Activated CD8-positive, alpha-beta memory T cell treated with anti-CD3 and anti-CD28 coated beads, Interleukin-2, amount 50 U/mL, for 4 hours (primary cell): ENCODE data around the gene FGF1.

Source experiments
- DNase-seq: peaks from one replicate; pipeline ENCODE4 v3.0.0-alpha.2; 2020

The FGF1 gene

GRCh38 chr5:142640316-142641005 is 45.4 kb downstream of the FGF1 start:
- no peak for DNase-seq

DNA sequence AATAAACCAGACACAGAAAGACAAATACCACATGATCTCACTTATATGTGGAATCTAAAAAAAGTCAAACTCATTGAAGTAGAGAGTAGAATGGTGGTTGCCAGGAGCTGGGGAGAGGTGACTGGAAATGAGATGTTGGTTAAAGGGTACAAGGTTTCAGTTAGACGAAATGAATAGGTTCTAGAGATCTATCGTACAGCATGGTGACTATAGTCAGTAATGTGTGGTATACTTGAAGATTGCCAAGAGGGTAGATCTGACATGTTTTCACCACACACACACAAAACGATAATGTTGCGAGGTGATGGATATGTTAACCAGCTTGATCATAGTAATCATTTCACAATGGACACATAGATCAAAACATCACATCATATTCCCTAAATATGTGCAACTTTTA is 46.4 kb downstream of the FGF1 start:
- no peak for DNase-seq

GRCh38 chr5:142637871-142638270 is 48.0 kb downstream of the FGF1 start:
- no peak for DNase-seq

- no peak for DNase-seq
Measured at GRCh38 chr5:142636698-142637324, 49.1 kb downstream of the FGF1 start.

DNA sequence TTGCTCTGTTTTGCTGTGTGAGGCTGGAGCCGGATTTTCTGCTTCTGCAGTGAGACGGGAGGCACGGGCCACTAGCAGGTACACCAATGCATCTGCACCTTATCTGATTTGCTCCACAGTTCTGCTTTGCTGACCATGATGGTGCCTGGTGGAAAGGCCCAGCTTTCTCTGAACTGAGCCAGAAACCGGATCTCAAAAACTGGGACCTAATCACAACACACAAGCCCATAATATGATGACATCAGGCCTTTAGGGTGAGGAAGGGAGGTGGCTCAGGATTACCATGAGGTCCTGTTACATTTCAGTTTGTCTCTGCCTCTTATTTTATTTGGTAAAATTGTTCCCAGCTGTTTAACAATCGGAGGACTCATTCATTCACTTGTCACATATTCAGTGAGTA is 49.8 kb downstream of the FGF1 start:
- no peak for DNase-seq

DNA sequence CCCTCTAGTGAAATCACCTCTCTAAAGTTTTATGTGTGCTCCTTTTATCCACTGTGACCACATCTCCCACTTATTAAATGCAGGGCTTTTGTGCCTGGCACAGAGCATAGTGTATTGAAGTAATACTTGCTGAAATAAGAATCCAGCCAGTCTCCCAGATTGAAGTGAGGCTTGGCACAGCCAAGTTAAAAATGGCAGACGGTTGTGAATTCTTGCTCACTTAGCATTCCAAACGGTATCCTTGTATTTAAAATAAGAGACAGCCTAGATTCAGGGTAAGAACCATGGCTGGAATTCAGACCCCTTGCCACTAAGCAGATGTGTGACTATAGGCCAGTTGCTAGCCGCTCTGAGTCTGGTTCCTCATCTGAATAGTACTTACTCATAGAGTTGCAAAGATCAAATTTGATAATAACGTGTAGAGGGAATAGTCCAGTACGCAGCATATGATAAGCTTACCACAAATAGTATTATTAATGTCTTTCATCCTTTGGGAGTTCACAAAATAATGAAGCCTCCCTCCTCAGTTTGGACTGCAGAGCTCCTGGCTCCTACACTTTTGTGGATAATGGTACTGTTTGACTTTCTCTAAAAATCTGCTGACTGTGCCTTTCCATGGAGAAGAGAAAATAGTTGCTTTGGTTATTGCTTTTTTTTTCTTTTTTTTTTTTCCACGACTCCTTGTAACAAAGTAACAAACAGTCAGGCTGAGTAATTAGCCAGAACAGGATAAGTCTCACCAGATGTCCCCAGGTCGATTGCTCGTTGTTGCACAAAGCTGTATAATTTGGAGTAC is 51.5 kb downstream of the FGF1 start:
- no peak for DNase-seq

DNA sequence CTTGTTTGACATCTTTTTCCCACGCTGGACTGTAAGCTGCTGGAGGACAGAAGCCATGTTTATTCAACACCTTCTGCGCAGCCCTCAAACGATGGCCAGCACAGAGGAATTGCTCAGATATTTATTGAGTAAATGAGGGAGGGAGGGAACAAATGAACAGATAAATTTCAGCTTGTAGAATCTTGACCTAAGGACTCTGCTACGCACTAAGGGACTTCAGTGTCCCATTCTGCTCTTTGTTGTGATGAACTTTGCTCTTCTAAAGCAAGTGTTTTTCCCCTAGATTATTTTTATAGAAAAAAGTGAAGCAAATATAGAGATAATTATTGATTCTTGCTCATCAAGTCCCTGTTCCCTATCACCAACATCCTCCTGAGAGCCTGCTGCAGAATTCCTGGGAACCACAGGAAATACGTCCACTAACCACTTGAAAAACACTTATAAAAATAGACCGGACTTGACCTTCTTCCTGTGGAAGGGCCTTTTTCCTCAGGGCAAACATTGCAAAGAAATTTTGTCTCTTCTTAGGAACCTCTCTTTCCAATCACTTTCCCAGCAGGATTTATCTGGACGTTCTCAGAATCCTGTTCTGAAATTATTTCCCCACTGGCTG is 54.9 kb downstream of the FGF1 start:
- no peak for DNase-seq

- no peak for DNase-seq
Measured at GRCh38 chr5:142627383-142628217, 58.3 kb downstream of the FGF1 start.

- DNase-seq: no peak
Measured at GRCh38 chr5:142626786-142627185, 59.1 kb downstream of the FGF1 start.

- no peak for DNase-seq
Measured at GRCh38 chr5:142626099-142626498, 59.8 kb downstream of the FGF1 start.

DNA sequence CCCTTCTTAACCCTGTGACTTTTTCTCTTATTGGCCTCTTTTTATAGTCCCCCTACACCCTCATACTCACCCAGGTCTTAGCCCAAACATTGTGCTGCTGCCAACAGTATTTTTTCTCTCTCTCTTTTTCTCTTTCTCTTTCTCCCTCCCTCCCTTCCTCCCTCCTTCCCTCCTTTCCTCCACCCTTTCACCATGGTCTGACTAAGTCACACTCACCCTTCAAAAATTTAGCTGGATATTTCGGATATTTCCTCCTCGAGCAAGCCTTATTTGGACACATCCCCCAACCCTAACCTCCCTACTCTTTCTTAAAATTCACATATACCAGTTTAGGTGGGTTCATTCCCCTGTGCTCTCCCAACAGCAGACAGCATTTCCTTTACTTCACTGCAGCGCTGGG is 64.7 kb downstream of the FGF1 start:
- DNase-seq: no peak

- DNase-seq: no peak
Measured at GRCh38 chr5:142619815-142620214, 66.1 kb downstream of the FGF1 start.

- DNase-seq: no peak
Measured at GRCh38 chr5:142618130-142618523, 67.8 kb downstream of the FGF1 start.

DNA sequence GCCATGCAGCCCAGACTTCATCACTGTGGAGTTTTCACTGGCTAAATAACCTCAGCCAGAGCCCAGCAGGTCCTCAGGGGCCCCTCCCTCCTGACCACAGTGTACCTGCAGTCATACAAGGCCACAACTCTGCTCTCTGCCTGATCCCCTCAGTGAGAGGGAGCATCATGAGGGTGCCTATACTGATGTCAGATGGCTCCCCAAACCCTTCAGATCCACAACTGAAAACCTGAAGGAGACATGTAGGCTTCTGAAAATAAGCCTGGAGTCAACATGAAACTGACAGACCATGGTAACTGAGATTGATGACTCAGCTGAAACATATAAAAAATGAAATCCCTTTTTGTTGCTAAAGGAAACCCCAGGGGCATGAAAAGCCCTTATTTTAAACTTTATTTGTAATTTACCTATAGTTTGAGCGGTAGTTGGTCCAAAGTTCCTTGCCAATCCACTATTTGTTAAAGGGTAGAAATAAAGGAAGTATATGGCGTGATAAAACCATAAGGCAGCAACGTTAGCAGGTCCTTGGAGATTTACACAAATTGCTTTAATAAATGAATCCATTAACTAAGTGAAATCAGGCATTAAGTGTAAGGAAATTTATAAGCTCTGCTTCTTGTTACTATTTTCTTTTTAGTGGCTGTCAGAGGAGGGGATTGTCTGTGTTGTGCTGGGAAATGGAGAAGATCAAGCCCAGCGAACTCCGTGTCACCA is 68.3 kb downstream of the FGF1 start:
- no peak for DNase-seq

DNA sequence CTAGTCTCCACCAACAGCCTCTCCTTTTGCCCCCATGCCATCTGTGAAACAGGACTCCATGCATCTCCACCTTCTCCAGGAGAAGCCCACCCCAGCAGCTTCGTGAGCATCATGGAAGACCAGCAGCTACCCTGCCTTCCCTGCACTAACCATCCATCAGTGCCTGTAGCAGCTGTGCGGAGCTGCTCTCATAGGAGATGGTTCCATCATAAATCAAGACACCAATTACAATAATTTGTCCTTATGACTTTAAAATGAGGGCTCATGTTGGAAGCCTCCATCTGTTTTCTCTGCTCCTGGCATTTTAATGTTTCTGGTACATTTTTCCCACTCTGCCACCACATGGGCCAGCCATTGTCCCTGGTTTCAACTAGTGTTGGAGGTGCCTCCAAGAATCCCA is 69.9 kb downstream of the FGF1 start:
- no peak for DNase-seq

DNA sequence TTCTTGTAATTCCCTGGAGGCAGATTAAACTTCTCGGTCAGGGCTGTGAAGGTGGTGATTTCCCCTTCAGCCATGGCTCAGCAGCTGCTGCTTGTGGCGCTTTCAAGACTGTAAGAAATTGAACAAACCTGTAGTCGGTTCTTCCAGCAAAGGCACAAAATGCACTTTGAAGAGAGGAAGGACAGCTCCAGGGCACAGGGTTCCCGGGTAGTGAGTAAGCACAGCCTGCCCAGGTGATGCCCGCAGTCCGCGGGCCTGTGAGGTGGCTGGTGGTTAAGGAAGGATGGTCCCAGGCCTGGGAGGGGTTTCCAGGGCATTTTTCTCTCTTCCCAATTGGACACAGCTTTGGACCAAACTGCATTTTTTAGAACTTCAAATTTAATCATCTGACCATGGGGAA is 71.8 kb downstream of the FGF1 start:
- DNase-seq: no peak

GRCh38 chr5:142613271-142613671 is 72.6 kb downstream of the FGF1 start:
- no peak for DNase-seq

DNA sequence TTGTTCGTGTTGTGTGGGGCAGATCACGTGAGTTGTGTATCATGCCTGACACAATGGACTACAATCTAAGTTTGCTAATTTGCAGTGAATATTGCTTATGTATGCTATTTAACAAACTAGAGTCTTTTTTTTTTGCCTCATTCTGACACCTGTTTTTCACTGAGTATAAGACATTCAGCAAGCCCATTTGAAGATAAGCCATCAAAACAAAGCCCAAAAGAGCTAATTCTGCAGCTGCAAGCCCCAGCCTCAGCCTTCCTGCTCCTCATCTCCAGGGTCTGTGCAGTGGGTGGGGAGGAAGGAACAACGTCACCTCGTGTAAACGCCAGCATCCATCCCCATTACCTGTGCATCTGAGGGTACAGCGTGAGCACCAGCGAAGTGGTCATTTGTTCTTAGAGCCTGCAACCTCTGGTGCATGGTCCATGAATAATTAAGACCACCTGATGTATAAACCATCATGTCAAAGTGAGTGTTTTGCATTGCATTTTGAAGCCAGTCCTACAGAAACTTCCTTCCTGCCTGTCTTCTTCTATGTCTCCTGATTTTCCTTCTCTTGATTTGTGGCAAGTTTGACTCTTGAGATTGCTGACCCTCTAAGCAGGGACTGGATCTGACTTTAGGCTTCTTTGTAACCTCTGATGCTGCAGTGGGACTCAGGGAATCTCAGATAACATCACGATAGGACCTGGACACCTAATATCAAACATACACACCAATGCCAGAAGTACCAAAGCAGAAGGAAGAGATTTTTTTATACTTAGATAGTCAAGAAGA is 73.2 kb downstream of the FGF1 start:
- no peak for DNase-seq

- DNase-seq: peak; percentile 66
Measured at GRCh38 chr5:142611154-142611553, 74.7 kb downstream of the FGF1 start.

DNA sequence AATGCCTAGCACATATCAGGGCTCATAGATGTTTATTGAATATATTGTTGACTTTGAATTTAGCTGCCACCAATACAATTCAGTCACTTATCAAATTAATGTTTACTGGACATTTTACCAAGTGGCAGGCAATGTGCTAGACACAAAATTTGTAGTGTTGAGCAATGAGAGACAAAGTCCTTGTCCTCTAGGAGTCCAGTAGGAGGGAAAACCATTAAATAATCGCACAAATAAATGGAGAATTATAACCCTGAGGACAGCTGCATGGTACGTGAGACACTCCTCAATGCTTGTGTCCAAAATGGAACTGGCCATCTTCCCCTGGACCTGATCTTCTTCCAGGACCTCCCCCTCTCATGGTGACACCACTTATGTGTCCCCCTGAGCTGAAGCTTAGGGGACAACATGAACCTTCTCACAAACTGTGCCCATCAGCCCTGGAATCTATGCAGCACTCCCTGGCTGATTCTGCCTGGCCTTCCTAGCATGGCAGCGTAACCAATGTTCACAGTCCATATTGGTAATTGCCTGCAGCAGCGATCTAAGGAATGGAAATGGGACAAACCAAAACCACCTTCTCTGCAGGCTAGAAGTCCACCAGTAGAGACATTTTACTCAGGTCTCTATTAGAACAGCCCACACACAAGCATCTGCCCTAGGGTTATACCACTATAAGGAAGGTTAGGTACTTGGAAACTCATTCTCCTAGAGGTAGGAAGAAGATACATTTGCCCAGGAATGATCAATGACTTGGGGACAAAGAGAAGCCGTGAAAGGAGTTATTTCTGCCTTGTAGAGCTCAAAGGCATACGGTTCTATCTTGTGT is 75.5 kb downstream of the FGF1 start:
- no peak for DNase-seq
